SK-N-SH (cell line): ENCODE data around the gene TMEM14C.

Experiments used
- CHD2 ChIP-seq: fragments of 150-350 bp; IDR thresholded peaks from 2 replicates; pipeline ENCODE4 v1.6.1; 2018; ENCODE audit warnings: low read length; ENCODE audit not compliant: partially characterized antibody
- CTCF ChIP-seq: fragments of 200-600 bp; sonication (generic); IDR thresholded peaks from 2 replicates; pipeline ENCODE4 v1.6.1; 2017; ENCODE audit warnings: antibody characterized with exemption, mild to moderate bottlenecking, moderate library complexity
- POLR2AphosphoS5 ChIP-seq: IDR thresholded peaks from 2 replicates; pipeline ENCODE4 v1.6.1; 2012; ENCODE audit warnings: low read depth, low read length
- RAD21 ChIP-seq: IDR thresholded peaks from 2 replicates; pipeline ENCODE4 v1.6.1; 2012; ENCODE audit warnings: mild to moderate bottlenecking, low read length
- RFX5 ChIP-seq: IDR thresholded peaks from 2 replicates; pipeline ENCODE4 v1.6.1; 2012; ENCODE audit warnings: mild to moderate bottlenecking, improper control_type of control experiment, low read length
- USF2 ChIP-seq: fragments of 150-350 bp; IDR thresholded peaks from 2 replicates; pipeline ENCODE4 v1.6.1; 2017; ENCODE audit warnings: antibody characterized with exemption, low read length, low read depth, borderline replicate concordance
- TF ChIP-seq, protein P1 (sequence below): IDR thresholded peaks from 2 replicates; pipeline ENCODE4 v1.4.0; 2012; ENCODE audit warnings: low read depth, borderline replicate concordance

GRCh38 chr6:10686901-10687300, 36.0 kb upstream of the TMEM14C start:
- TF ChIP-seq CTCF, result no peak
- no peak for TF ChIP-seq RAD21
- TF ChIP-seq, protein P1, sequence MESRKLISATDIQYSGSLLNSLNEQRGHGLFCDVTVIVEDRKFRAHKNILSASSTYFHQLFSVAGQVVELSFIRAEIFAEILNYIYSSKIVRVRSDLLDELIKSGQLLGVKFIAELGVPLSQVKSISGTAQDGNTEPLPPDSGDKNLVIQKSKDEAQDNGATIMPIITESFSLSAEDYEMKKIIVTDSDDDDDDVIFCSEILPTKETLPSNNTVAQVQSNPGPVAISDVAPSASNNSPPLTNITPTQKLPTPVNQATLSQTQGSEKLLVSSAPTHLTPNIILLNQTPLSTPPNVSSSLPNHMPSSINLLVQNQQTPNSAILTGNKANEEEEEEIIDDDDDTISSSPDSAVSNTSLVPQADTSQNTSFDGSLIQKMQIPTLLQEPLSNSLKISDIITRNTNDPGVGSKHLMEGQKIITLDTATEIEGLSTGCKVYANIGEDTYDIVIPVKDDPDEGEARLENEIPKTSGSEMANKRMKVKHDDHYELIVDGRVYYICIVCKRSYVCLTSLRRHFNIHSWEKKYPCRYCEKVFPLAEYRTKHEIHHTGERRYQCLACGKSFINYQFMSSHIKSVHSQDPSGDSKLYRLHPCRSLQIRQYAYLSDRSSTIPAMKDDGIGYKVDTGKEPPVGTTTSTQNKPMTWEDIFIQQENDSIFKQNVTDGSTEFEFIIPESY, result no peak
- no peak for TF ChIP-seq USF2
- TF ChIP-seq CHD2, result no peak
- TF ChIP-seq POLR2AphosphoS5, result no peak
- no peak for TF ChIP-seq RFX5
